HEK293 (cell line): ENCODE results near the gene SPRR2A.

Source experiments
- CTCF ChIA-PET: fragments of 350-600 bp; formaldehyde crosslinking; extraction: SDS; loops from one replicate; lab custom pipeline; 2021; ENCODE audit warnings: antibody characterized with exemption; lab: Yijun Ruan, JAX
- POLR2A ChIA-PET: fragments of 300-600 bp; formaldehyde crosslinking; extraction: SDS; loops from one replicate; lab custom pipeline; 2020; ENCODE audit warnings: antibody characterized with exemption, inconsistent platforms; lab: Yijun Ruan, JAX
- H3K27ac ChIP-seq: fragments of 200-500 bp; sonication (Bioruptor generic); 2 replicates; pipeline ENCODE4 v1.5.1; 2014; ENCODE audit warnings: low read depth, low read length, control low read depth, inconsistent platforms; ENCODE audit errors: extremely low read depth
- H3K36me3 ChIP-seq, 2 experiments: fragments of 200-500 bp in 1 of 2; sonication (Bioruptor generic) in 1 of 2; 1 replicate in 1 of 2; 2 replicates in 1 of 2; pipeline ENCODE4 v1.5.1; 2014 to 2017; ENCODE audit warnings: inconsistent platforms in 2 of 2, low read length in 2 of 2; ENCODE audit not compliant: control insufficient read depth in 2 of 2, insufficient read depth in 1 of 2
- H3K4me1 ChIP-seq: fragments of 200-500 bp; sonication (Bioruptor generic); 2 replicates; pipeline ENCODE4 v1.5.1; 2014; ENCODE audit warnings: mild to moderate bottlenecking, low read length, inconsistent platforms; ENCODE audit not compliant: control insufficient read depth, insufficient read depth
- H3K4me3 ChIP-seq: 2 replicates; pipeline ENCODE4 v1.5.1; 2011; ENCODE audit warnings: low read depth, mild to moderate bottlenecking, control low read depth, low read length, moderate library complexity
- H3K9me3 ChIP-seq: fragments of 200-500 bp; sonication (Bioruptor generic); 2 replicates; pipeline ENCODE4 v1.5.1; 2014; ENCODE audit warnings: low read depth, low read length, inconsistent platforms; ENCODE audit not compliant: control insufficient read depth, insufficient read depth
- GFI1B ChIP-seq: fragments of 450-650 bp; formaldehyde crosslinking; IDR thresholded peaks from 2 replicates; pipeline ENCODE4 v1.5.1; 2016; ENCODE audit warnings: missing biosample characterization, missing genetic modification characterization
- HOXC10 ChIP-seq: sonication (generic); formaldehyde crosslinking; IDR thresholded peaks from 2 replicates; pipeline ENCODE4 v1.8.1; 2023; ENCODE audit warnings: mild to moderate bottlenecking, missing genetic modification reagents
- REPIN1 ChIP-seq: fragments of 450-650 bp; formaldehyde crosslinking; IDR thresholded peaks from 2 replicates; pipeline ENCODE4 v1.5.1; 2017; ENCODE audit warnings: missing biosample characterization, missing genetic modification characterization, low read depth
- ZNF169 ChIP-seq: fragments of 450-650 bp; formaldehyde crosslinking; IDR thresholded peaks from 2 replicates; pipeline ENCODE4 v1.5.1; 2016; ENCODE audit warnings: missing biosample characterization, missing genetic modification characterization
- ZNF19 ChIP-seq: fragments of 450-650 bp; formaldehyde crosslinking; IDR thresholded peaks from 2 replicates; pipeline ENCODE4; 2016; ENCODE audit warnings: missing biosample characterization, missing genetic modification characterization, low read depth
- ZNF518A ChIP-seq: fragments of 450-650 bp; formaldehyde crosslinking; conservative IDR thresholded peaks from 2 replicates; pipeline ENCODE4 v1.5.1; 2016; ENCODE audit warnings: low read depth, missing biosample characterization, missing genetic modification characterization
- ZNF521 ChIP-seq: fragments of 450-650 bp; formaldehyde crosslinking; IDR thresholded peaks from 2 replicates; pipeline ENCODE4 v1.5.1; 2017; ENCODE audit warnings: missing biosample characterization, mild to moderate bottlenecking, missing genetic modification characterization
- ZNF558 ChIP-seq: fragments of 450-650 bp; formaldehyde crosslinking; IDR thresholded peaks from 2 replicates; pipeline ENCODE4 v1.5.1; 2016; ENCODE audit warnings: missing biosample characterization, missing genetic modification characterization
- ZNF561 ChIP-seq: fragments of 450-650 bp; IDR thresholded peaks from 2 replicates; pipeline ENCODE4 v1.5.1; 2018; ENCODE audit warnings: missing biosample characterization, missing genetic modification characterization, borderline replicate concordance
- ZNF660 ChIP-seq: fragments of 450-650 bp; IDR thresholded peaks from 2 replicates; pipeline ENCODE4 v1.5.1; 2018; ENCODE audit warnings: missing biosample characterization, mild to moderate bottlenecking, missing genetic modification characterization
- ZNF701 ChIP-seq: fragments of 450-650 bp; formaldehyde crosslinking; IDR thresholded peaks from 2 replicates; pipeline ENCODE4 v1.5.1; 2016; ENCODE audit warnings: missing biosample characterization, missing genetic modification characterization
- ZNF785 ChIP-seq: fragments of 450-650 bp; formaldehyde crosslinking; IDR thresholded peaks from 2 replicates; pipeline ENCODE4 v1.5.1; 2016; ENCODE audit warnings: missing biosample characterization, missing genetic modification characterization
- ZNF837 ChIP-seq: fragments of 450-650 bp; formaldehyde crosslinking; IDR thresholded peaks from 2 replicates; pipeline ENCODE4 v1.5.1; 2016; ENCODE audit warnings: missing biosample characterization, missing genetic modification characterization
- ZNF843 ChIP-seq: fragments of 450-650 bp; formaldehyde crosslinking; IDR thresholded peaks from 2 replicates; pipeline ENCODE4 v1.5.1; 2016; ENCODE audit warnings: missing biosample characterization, missing genetic modification characterization
- ZSCAN30 ChIP-seq: fragments of 450-650 bp; IDR thresholded peaks from 2 replicates; pipeline ENCODE4 v1.5.1; 2018; ENCODE audit warnings: missing biosample characterization, mild to moderate bottlenecking, missing genetic modification characterization, moderate library complexity
- TF ChIP-seq, protein P1 (sequence below): IDR thresholded peaks from 2 replicates; pipeline ENCODE4 v1.6.1; 2011; ENCODE audit warnings: mild to moderate bottlenecking, low read depth, low read length, borderline replicate concordance
- TF ChIP-seq, protein P2 (sequence below): fragments of 450-650 bp; formaldehyde crosslinking; IDR thresholded peaks from 2 replicates; pipeline ENCODE4 v1.5.1; 2016; ENCODE audit warnings: missing biosample characterization, missing genetic modification characterization

Gene SPRR2A

DNA sequence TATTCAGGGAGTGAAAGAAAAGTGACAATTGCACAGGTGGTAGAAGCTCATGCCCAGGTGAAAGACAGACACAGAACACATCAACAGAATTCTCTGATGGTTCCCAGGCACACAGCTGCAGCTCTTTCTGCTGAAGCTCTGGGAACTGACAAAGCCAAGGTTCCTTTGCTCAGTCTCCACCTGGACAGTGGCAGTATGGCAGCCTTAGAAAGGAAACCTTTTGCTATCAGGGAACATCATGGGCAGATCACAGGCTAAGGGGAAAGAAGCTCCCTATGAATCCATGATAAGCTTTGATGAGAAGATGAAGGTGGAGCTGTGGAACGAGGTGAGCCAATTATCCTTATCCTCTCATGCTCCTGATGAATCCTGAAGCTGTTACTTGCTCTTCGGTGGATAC, 12.9 kb upstream of the SPRR2A start:
- no peak for TF ChIP-seq ZNF19 (tag by site-specific recombination)
- TF ChIP-seq ZNF701 (tag by site-specific recombination) = no peak
- no peak for TF ChIP-seq ZNF521 (tag by site-specific recombination)
- no peak for TF ChIP-seq ZNF660 (tag by site-specific recombination)
- TF ChIP-seq ZNF558 = no peak
- TF ChIP-seq, protein P1, sequence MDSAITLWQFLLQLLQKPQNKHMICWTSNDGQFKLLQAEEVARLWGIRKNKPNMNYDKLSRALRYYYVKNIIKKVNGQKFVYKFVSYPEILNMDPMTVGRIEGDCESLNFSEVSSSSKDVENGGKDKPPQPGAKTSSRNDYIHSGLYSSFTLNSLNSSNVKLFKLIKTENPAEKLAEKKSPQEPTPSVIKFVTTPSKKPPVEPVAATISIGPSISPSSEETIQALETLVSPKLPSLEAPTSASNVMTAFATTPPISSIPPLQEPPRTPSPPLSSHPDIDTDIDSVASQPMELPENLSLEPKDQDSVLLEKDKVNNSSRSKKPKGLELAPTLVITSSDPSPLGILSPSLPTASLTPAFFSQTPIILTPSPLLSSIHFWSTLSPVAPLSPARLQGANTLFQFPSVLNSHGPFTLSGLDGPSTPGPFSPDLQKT = no peak
- TF ChIP-seq, protein P2, sequence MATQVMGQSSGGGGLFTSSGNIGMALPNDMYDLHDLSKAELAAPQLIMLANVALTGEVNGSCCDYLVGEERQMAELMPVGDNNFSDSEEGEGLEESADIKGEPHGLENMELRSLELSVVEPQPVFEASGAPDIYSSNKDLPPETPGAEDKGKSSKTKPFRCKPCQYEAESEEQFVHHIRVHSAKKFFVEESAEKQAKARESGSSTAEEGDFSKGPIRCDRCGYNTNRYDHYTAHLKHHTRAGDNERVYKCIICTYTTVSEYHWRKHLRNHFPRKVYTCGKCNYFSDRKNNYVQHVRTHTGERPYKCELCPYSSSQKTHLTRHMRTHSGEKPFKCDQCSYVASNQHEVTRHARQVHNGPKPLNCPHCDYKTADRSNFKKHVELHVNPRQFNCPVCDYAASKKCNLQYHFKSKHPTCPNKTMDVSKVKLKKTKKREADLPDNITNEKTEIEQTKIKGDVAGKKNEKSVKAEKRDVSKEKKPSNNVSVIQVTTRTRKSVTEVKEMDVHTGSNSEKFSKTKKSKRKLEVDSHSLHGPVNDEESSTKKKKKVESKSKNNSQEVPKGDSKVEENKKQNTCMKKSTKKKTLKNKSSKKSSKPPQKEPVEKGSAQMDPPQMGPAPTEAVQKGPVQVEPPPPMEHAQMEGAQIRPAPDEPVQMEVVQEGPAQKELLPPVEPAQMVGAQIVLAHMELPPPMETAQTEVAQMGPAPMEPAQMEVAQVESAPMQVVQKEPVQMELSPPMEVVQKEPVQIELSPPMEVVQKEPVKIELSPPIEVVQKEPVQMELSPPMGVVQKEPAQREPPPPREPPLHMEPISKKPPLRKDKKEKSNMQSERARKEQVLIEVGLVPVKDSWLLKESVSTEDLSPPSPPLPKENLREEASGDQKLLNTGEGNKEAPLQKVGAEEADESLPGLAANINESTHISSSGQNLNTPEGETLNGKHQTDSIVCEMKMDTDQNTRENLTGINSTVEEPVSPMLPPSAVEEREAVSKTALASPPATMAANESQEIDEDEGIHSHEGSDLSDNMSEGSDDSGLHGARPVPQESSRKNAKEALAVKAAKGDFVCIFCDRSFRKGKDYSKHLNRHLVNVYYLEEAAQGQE = no peak
- TF ChIP-seq ZNF843 (tag by site-specific recombination) = no peak
- no peak for TF ChIP-seq ZSCAN30
- TF ChIP-seq ZNF169 (tag by site-specific recombination) = no peak
- no peak for TF ChIP-seq ZNF837 (tag by site-specific recombination)
- no peak for TF ChIP-seq ZNF561
- TF ChIP-seq GFI1B = no peak
- TF ChIP-seq ZNF785 (tag by site-specific recombination) = no peak
- no peak for TF ChIP-seq ZNF518A (tag by site-specific recombination)
- TF ChIP-seq HOXC10 (CRISPR knock-in tag) = no peak
- no peak for TF ChIP-seq REPIN1 (tag by site-specific recombination)
- H3K36me3 ChIP-seq = no peaks in the 10 kb centered on the region
- POLR2A ChIA-PET = no interaction called here
- no peak overlapping the region for H3K4me3 ChIP-seq
- CTCF ChIA-PET = no interaction called here
- no peaks in the 10 kb centered on the region for H3K4me1 ChIP-seq
- H3K9me3 ChIP-seq = no peaks in the 10 kb centered on the region
- no peak overlapping the region for H3K27ac ChIP-seq
